Parathyroid adenoma (tissue), 2 donors: Measurements from ENCODE around the gene MOCOS.

Experiments used
- H2AFZ ChIP-seq: fragments of 300-600 bp; sonication (generic); one replicate; pipeline ENCODE4 v1.7.0; 2017; ENCODE audit warnings: antibody characterized with exemption, mild to moderate bottlenecking
- H3K27ac ChIP-seq: fragments of 300-600 bp; sonication (generic); one replicate; pipeline ENCODE4 v1.7.0; 2017
- H3K27me3 ChIP-seq: fragments of 300-600 bp; sonication (generic); one replicate; pipeline ENCODE4 v1.7.0; 2017; ENCODE audit warnings: low read length; ENCODE audit not compliant: control insufficient read depth, insufficient read depth
- H3K36me3 ChIP-seq: fragments of 300-600 bp; sonication (generic); one replicate; pipeline ENCODE4 v1.7.0; 2017; ENCODE audit warnings: low read length; ENCODE audit not compliant: control insufficient read depth, insufficient read depth
- H3K4me1 ChIP-seq: fragments of 300-600 bp; sonication (generic); one replicate; pipeline ENCODE4 v1.7.0; 2017; ENCODE audit warnings: control low read depth
- H3K4me2 ChIP-seq: fragments of 300-600 bp; sonication (generic); one replicate; pipeline ENCODE4 v1.7.0; 2017; ENCODE audit warnings: low read length
- H3K4me3 ChIP-seq: fragments of 300-600 bp; sonication (generic); one replicate; pipeline ENCODE4 v1.7.0; 2017; ENCODE audit warnings: low read depth, low read length
- H3K79me2 ChIP-seq: fragments of 300-600 bp; sonication (generic); one replicate; pipeline ENCODE4 v1.7.0; 2017; ENCODE audit warnings: control low read depth
- H3K9ac ChIP-seq: fragments of 300-600 bp; sonication (generic); one replicate; pipeline ENCODE4 v1.7.0; 2017; ENCODE audit warnings: mild to moderate bottlenecking
- H3K9me3 ChIP-seq: fragments of 300-600 bp; sonication (generic); one replicate; pipeline ENCODE4 v1.7.0; 2017; ENCODE audit warnings: low read length; ENCODE audit not compliant: control insufficient read depth
- CTCF ChIP-seq: fragments of 300-600 bp; sonication (generic); IDR thresholded peaks from one replicate; pipeline ENCODE4 v1.7.0; 2017; ENCODE audit warnings: antibody characterized with exemption, mild to moderate bottlenecking
- donor health status: primary hyperparathyroidism.

The MOCOS gene

GRCh38 chr18:36314098-36314497 lies 126.8 kb downstream of the MOCOS start:
- Histone ChIP-seq H3K4me3 (no peak overlapping the region), H3K9ac (no peak overlapping the region), H3K4me2 (no peak overlapping the region), H3K27me3 (no peaks in the 10 kb centered on the region), H3K36me3 (no peaks in the 10 kb centered on the region), H2AFZ (no peak overlapping the region), H3K79me2 (no peaks in the 10 kb centered on the region), H3K4me1 (no peaks in the 10 kb centered on the region), H3K9me3 (no peaks in the 10 kb centered on the region), H3K27ac (no peak overlapping the region)
- no peak for TF ChIP-seq CTCF

- no peaks in the 10 kb centered on the region for H3K4me1 ChIP-seq
- no peak overlapping the region for H3K4me2 ChIP-seq
- H3K9me3 ChIP-seq = no peaks in the 10 kb centered on the region
- H3K27ac ChIP-seq = no peak overlapping the region
- no peak for TF ChIP-seq CTCF
- no peak overlapping the region for H2AFZ ChIP-seq
- no peaks in the 10 kb centered on the region for H3K36me3 ChIP-seq
- no peak overlapping the region for H3K4me3 ChIP-seq
- H3K9ac ChIP-seq = no peak overlapping the region
- no peaks in the 10 kb centered on the region for H3K79me2 ChIP-seq
- H3K27me3 ChIP-seq = no peaks in the 10 kb centered on the region
These were observed 127.5 kb downstream of the MOCOS start for GRCh38 chr18:36314754-36315153.

GRCh38 chr18:36315736-36316135 lies 128.4 kb downstream of the MOCOS start:
- TF ChIP-seq CTCF = no peak
- H3K4me3 ChIP-seq = no peak overlapping the region
- no peaks in the 10 kb centered on the region for H3K79me2 ChIP-seq
- H3K9ac ChIP-seq = no peak overlapping the region
- no peaks in the 10 kb centered on the region for H3K27me3 ChIP-seq
- H3K4me2 ChIP-seq = no peak overlapping the region
- H3K9me3 ChIP-seq = no peaks in the 10 kb centered on the region
- H3K27ac ChIP-seq = no peak overlapping the region
- H3K36me3 ChIP-seq = no peaks in the 10 kb centered on the region
- H3K4me1 ChIP-seq = no peaks in the 10 kb centered on the region
- no peak overlapping the region for H2AFZ ChIP-seq

- H3K4me2 ChIP-seq = no peak overlapping the region
- no peaks in the 10 kb centered on the region for H3K79me2 ChIP-seq
- H3K4me1 ChIP-seq = no peaks in the 10 kb centered on the region
- H3K9ac ChIP-seq = no peak overlapping the region
- H3K36me3 ChIP-seq = no peaks in the 10 kb centered on the region
- no peak overlapping the region for H3K27ac ChIP-seq
- H3K9me3 ChIP-seq = no peaks in the 10 kb centered on the region
- TF ChIP-seq CTCF = no peak
- no peak overlapping the region for H3K4me3 ChIP-seq
- no peak overlapping the region for H2AFZ ChIP-seq
- no peaks in the 10 kb centered on the region for H3K27me3 ChIP-seq
These were observed 128.9 kb downstream of the MOCOS start for GRCh38 chr18:36316246-36316645.
